GM18951 (cell line): ENCODE results near the gene GLB1L2.

Experiments
- POLR2A ChIP-seq: IDR thresholded peaks from 4 replicates; pipeline ENCODE4 v1.6.1; 2011; ENCODE audit warnings: mild to moderate bottlenecking; ENCODE audit not compliant: insufficient read length, insufficient read depth; ENCODE audit errors: extremely low read depth
- in situ Hi-C: fragments of 300-500 bp; cut with MboI; formaldehyde crosslinking; loops from one replicate; pipeline ENCODE4 v1.12.0; 2022; ENCODE audit warnings: low sequenced_read_pairs, mixed read lengths, inconsistent platforms; ENCODE audit not compliant: unreplicated experiment

GLB1L2 gene

GRCh38 chr11:134360050-134360835 lies 28.5 kb downstream of the GLB1L2 start:
- TF ChIP-seq POLR2A: no peak
- in situ Hi-C loops: no loop called here

- no peak for TF ChIP-seq POLR2A
- in situ Hi-C loops: no loop called here
Observed at GRCh38 chr11:134361661-134362060, 29.9 kb downstream of the GLB1L2 start.

DNA sequence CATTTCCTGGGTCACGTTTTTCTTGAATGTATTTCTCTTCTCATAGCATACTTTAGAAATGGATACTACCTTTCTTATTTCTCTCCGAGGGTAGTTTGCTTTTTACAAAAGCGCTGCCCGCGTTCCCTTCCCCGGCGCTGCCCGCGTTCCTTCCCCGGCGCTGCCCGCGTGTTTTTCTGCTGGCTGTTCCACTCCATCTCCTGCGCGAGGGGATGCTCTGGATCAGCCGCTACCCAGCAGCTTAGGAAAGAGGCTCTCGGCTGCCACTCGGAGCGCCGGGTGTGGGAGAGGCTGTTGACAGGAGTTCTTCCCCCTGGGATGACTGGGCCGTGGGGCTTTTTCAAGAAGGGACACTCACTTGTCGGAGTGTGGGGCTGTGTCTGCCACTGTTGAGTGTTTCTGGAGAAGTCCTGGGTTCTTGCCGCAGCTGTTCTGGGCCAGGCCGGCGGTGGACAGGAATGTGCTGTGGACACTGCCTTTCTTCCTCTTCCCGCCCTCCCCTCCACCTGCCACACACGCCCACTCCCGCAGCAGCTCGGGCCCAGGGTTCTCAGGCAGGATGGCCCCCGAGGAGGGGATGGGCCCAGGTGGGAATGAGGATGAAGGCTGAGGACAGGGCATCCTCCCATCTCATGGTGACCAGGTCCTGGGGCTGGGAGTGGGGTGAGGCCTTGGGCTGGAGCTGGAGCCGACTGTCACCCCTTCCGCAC lies 30.6 kb downstream of the GLB1L2 start:
- in situ Hi-C loops: no loop called here
- no peak for TF ChIP-seq POLR2A

- no peak for TF ChIP-seq POLR2A
- in situ Hi-C loops: no loop called here
Observed at GRCh38 chr11:134363161-134363560, 31.4 kb downstream of the GLB1L2 start.

DNA sequence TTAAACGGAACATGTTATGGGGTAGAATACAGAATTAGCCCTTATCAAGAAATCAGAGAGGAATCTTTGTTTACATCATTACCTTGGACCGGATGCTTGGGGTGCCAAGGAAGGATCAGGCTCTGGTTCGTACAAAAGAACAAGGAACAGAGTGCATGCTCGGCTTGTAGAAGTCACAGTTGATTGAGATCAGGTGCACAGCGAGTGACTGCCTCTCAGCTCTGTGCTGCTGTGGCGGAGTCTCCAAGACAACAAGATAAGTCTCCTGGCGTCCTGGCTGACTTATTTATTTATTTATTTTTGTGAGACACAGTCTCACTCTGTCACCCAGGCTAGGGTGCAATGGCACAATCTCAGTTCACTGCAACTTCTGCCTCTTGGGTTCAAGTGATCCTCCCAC lies 31.8 kb downstream of the GLB1L2 start:
- TF ChIP-seq POLR2A: no peak
- in situ Hi-C loops: no loop called here

DNA sequence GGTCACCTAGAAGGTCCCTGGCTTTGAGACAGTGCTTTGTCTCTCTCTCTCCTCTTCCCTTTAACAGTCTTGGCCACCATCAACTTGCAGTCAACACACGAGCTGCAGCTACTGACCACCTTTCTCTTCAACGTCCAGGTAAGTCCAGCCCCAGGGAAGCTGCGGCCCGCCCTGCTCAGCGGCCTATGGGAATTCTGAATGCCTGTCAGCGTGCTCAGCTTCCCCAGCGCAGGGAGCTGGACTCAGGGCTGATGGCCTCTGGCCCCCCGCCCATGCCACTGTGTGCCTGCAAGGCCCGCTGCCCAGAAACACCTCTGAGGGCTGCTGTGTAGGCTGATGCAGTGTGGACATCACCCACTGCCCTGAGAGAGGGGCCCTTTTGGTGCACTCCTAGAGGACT lies 32.5 kb downstream of the GLB1L2 start:
- no peak for TF ChIP-seq POLR2A
- in situ Hi-C loops: no loop called here

DNA sequence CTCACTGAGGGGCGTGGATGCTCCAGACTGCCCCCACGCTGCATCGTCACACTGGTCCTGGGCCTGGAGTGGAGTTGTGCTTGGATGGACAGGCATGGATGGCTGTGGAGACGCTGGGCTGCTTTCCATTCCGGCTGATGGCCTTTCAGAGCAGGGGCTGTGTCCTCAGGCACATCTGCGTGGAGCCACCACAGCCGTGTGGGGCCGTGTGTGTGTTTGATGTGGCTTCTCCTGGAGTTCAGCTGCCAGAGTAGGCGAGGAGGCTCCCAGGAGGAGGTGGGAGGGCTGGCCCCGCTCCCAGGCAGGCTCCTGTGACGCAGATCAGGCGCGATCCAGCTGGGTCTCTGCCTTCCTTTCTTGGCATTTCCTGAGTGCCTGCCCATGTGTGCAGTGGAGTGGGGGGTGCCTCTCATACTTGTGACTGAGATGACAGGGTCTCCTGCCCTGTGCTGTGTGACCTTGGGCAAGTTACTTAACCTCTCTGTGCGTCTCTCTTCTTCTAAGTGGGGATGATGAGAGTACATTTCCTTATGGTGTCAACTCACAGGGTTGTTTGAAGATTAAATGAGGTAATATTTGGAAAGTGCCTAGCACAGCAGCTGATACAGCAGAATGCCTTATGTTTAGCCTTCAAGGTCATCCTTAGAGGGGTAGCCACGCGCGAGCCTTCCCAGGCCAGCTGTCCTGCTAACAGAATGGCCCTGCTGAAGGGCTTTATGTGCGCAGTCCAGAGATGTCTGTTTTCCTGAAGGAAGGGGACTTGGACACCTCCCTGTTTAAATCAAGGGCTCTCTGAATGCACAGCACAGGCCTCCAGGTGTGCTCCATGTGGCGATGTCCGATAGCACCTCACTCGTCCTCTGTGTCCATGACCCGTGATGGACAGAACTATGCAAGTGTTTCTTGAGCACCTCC lies 33.5 kb downstream of the GLB1L2 start:
- no peak for TF ChIP-seq POLR2A
- in situ Hi-C loops: no loop called here

DNA sequence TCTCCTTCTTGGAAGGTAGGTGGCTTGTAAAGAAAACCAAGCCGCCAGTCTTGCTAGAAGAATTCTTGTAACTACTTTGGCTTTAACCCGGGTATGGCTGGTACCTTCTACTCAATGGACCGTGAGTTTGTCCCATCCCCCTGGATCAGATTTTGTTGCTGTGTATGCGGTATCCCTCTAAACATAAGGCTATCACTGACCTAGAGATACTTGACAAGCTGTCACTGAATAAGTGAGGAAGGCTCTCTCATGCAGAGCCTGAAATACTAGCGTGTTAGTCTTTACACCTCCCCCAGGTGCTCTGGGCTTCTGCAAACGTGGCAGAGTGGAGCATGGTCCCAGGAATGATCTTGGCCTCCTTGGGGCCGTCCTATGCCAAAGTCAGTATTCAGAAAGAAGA lies 34.5 kb downstream of the GLB1L2 start:
- in situ Hi-C loops: no loop called here
- TF ChIP-seq POLR2A: no peak

DNA sequence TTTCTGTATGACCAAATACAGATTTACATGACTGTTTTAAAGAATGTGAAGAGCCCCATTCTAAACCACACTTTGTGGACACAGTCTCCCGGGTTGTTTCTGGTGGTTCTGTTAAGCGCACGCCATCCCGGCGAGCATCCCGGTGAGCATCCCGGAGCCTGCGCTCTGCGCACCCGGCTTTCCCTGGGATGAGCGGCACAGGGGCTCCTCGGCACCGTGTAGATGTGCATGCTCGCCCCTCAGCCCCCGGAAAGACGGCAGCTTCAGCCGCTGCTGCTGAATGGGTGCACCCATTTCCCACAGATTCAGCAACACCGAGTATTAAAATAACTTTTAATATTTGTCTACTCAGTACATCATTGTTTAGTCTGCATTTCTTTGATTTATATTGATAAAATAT lies 36.0 kb downstream of the GLB1L2 start:
- in situ Hi-C loops: no loop called here
- no peak for TF ChIP-seq POLR2A

DNA sequence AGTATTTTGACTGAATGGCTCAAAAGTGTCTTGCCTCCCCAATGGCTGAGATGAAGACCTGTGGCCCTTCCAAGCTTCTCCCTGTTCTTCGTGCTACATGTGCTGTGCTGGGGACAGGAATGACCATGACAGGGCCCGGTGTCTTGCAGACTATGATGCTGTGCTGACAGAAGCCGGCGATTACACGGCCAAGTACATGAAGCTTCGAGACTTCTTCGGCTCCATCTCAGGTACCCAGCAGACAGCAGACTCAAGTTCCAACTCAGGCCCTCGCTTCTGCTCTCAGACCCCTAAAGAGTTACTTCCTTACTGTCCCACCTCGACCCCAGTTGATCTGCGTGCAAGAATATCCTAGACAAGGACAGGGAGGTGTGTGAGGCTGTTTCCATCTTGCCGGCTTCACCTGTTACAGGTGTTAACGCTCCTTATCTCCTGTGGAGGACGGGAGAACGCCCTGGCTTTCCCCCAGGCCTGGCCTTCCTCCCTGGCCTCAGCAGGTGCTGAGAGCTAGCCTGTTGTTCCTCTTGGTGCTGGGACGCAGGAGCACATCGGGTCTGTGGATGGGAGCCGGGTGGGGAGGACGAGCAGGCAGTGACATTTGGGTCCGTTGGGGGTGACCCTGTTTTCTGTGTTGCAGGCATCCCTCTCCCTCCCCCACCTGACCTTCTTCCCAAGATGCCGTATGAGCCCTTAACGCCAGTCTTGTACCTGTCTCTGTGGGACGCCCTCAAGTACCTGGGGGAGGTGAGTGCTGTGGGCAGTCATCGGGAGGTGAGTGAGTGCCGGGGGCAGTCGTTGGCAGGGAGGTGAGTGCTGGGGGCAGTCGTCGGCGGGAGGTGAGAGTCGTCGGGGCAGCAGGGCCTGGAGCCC lies 38.1 kb downstream of the GLB1L2 start:
- in situ Hi-C loops: no loop called here
- no peak for TF ChIP-seq POLR2A

GRCh38 chr11:134370526-134371435 lies 39.0 kb downstream of the GLB1L2 start:
- no peak for TF ChIP-seq POLR2A
- in situ Hi-C loops: no loop called here

- in situ Hi-C loops: no loop called here
- TF ChIP-seq POLR2A: no peak
Observed at GRCh38 chr11:134371436-134372185, 39.8 kb downstream of the GLB1L2 start.
